GM18873 (cell line): ENCODE data around the gene PFAS.

Source experiments
- ATAC-seq: cut with Tn5 transposase; IDR thresholded peaks from one replicate; pipeline ENCODE4 v1.9.1; 2021; ENCODE audit warnings: mild to moderate bottlenecking, moderate library complexity, moderate number of reproducible peaks; ENCODE audit not compliant: unreplicated experiment, low FRiP score

The PFAS gene

GRCh38 chr17:8294361-8294760 lies 45.3 kb downstream of the PFAS start:
- no peak for ATAC-seq

DNA sequence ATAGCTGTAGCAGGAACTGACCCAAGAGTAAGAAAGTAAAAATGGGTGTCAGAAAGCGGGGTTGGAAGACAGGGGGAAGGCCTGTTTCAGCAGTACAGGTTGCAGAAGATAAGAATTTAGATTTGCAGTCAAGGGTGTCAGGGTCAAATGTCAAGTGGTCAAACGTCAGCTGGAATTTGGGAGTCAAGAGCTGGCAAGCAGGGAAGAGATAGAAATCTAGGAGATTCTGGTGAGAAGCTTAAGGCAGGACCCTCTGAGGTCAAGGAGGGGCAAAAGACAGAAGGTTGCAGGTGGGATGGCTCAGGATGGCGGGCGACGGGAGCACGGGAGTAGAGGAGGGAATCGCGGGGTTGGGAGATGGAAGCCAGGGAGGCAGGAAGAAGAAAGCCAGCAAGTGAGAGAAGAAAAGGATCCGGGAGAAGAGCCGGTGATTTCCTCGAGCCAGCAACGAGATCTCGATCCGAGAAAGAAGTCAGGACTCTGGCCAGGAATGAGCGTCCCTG lies 45.8 kb downstream of the PFAS start:
- no peak for ATAC-seq

GRCh38 chr17:8300226-8300625 lies 51.1 kb downstream of the PFAS start:
- no peak for ATAC-seq

DNA sequence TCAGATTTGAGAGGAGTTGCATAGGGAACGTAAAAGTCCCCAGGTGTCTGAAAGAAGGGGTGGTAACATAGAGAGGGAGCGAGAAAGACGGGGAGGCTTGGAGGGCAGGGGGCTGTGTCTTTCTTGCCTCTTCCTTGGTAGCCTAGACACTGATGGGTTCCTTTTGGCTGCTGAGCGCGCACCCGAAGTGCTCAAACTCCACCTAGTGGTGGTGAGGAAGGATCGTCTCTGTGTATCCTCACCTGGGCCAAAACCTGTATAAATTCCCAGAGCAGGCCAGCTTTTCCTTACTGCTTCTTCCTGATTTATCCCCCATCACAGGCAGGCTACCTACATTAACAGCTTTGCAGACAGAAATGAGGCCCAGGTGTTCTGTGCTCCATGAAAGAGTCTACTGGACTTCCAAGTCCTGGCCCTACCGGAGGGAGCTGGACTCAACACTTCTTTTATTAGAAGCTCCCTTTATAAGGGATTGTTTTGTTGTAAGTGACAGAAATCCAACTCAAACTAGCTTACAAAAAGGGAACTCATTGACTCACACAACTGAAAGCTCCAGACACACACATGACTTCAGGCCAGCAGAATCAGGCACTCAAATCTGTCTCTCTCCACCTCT lies 51.6 kb downstream of the PFAS start:
- no peak for ATAC-seq

GRCh38 chr17:8310601-8311123 lies 61.6 kb downstream of the PFAS start:
- ATAC-seq, result no peak

- ATAC-seq, result no peak
These were observed 62.2 kb downstream of the PFAS start for GRCh38 chr17:8311131-8311790.

- ATAC-seq, result no peak
These were observed 63.2 kb downstream of the PFAS start for GRCh38 chr17:8312251-8312650.

- ATAC-seq, result no peak
These were observed 63.9 kb downstream of the PFAS start for GRCh38 chr17:8312726-8313600.

DNA sequence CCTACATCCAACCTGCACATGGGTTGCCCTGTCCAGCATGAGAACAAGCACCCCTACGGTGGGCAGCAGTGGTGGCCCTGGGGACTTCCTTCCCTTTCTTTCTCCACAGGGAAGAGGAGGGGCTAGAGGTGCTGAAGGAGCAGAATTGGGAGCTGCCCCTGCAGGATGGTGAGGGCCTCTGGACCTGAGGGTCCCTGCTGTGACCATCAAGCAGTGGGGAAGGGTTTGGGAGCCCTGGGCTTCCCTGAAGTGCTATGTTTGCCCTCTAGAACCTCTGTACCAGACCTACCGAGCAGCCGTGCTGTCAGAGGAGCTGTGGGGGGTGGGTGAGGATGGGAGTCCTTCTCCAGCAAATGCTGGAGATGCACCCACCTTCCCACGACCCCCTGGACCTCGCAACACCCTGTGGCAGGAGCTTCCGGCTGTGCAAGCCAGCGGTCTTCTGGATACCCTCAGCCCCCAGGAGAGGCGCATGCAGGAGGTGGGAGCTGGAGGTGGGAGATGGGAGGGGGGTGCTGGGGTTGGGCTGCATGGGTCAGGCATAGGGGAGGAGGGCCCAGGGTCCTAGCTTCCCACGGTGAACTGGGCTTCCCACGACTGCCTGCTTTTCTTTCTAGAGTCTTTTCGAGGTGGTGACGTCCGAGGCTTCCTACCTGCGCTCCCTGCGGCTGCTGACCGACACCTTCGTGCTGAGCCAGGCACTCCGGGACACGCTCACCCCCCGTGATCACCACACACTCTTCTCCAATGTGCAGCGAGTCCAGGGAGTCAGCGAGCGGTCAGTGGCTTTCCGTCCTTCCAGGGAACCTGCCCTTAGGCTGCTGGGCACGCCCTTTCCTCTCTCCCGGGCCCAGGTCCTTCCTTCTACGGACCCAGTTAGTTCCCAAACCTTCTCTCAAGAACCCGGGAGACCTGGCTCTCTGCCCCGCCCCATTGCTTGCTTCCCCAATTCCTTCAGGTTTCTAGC lies 66.0 kb downstream of the PFAS start:
- ATAC-seq, result no peak

GRCh38 chr17:8315764-8316217 lies 66.7 kb downstream of the PFAS start:
- no peak for ATAC-seq

GRCh38 chr17:8318010-8318935 lies 69.2 kb downstream of the PFAS start:
- ATAC-seq, result no peak
